A549 (cell line): ENCODE measurements around the gene TMEM60.

Source experiments
- JUN ChIP-seq, 2 experiments: fragments of >200 bp; sonication (Bioruptor Twin); formaldehyde crosslinking; IDR thresholded peaks; 2 replicates in 1 of 2; 3 replicates in 1 of 2; pipeline ENCODE4 v1.6.1; 2016 to 2017
- MAFK ChIP-seq: fragments of 450-650 bp; IDR thresholded peaks from 2 replicates; pipeline ENCODE4 v1.6.1; 2014; ENCODE audit not compliant: partially characterized antibody
- POLR2A ChIP-seq: IDR thresholded peaks from 2 replicates; pipeline ENCODE4 v1.6.1; 2012; ENCODE audit warnings: mild to moderate bottlenecking, low read length
- POLR2AphosphoS2 ChIP-seq: conservative IDR thresholded peaks from 2 replicates; pipeline ENCODE4 v1.6.1; 2012; ENCODE audit warnings: low read length, improper control_type of control experiment, inconsistent platforms
- RCOR1 ChIP-seq: fragments of 150-350 bp; IDR thresholded peaks from 2 replicates; pipeline ENCODE4 v1.6.1; 2014; ENCODE audit warnings: antibody characterized with exemption, low read length, low read depth
- SMC3 ChIP-seq: fragments of >200 bp; sonication (Bioruptor Twin); formaldehyde crosslinking; IDR thresholded peaks from 3 replicates; pipeline ENCODE4 v1.6.1; 2018; ENCODE audit warnings: inconsistent platforms
- TP53 ChIP-seq: fragments of 250-450 bp; sonication (Bioruptor Pico); IDR thresholded peaks from 2 replicates; pipeline ENCODE4 v1.5.0; 2021; ENCODE audit warnings: mild to moderate bottlenecking, moderate library complexity
- TF ChIP-seq, protein P1 (sequence below): fragments of >200 bp; sonication (Bioruptor Twin); formaldehyde crosslinking; IDR thresholded peaks from 3 replicates; pipeline ENCODE4 v1.5.1; 2016
- TF ChIP-seq, protein P2 (sequence below): fragments of 150-350 bp; IDR thresholded peaks from 2 replicates; pipeline ENCODE4 v1.6.1; 2014; ENCODE audit warnings: low read depth, mild to moderate bottlenecking, low read length
- TF ChIP-seq, protein P3 (sequence below): fragments of 200-600 bp; sonication (generic); IDR thresholded peaks from 2 replicates; pipeline ENCODE4 v1.6.1; 2016; ENCODE audit warnings: antibody characterized with exemption, mild to moderate bottlenecking, moderate library complexity
- TF ChIP-seq, protein P4 (sequence below): IDR thresholded peaks from 2 replicates; pipeline ENCODE4 v1.6.1; 2012; ENCODE audit warnings: low read depth, borderline replicate concordance

DNA sequence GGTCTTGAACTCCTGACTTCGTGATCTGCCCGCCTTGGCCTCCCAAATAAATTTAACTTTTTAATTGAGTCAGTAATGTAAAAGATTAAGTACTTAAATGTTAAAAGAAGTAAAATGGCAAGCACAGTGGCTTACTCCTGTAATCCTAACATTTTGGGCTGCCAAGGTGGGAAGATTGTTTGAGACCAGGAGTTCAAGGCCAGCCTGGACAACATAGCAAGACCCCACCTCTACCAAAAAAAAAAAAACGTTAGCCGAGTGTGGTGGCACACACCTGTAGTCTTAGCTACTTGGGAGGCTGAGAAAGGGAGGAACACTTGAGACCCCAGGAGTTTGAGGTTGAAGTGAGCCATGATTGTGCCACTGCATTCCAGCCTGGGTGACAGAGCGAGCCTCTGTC, 26.4 kb upstream of the TMEM60 start:
- TF ChIP-seq, protein P1, sequence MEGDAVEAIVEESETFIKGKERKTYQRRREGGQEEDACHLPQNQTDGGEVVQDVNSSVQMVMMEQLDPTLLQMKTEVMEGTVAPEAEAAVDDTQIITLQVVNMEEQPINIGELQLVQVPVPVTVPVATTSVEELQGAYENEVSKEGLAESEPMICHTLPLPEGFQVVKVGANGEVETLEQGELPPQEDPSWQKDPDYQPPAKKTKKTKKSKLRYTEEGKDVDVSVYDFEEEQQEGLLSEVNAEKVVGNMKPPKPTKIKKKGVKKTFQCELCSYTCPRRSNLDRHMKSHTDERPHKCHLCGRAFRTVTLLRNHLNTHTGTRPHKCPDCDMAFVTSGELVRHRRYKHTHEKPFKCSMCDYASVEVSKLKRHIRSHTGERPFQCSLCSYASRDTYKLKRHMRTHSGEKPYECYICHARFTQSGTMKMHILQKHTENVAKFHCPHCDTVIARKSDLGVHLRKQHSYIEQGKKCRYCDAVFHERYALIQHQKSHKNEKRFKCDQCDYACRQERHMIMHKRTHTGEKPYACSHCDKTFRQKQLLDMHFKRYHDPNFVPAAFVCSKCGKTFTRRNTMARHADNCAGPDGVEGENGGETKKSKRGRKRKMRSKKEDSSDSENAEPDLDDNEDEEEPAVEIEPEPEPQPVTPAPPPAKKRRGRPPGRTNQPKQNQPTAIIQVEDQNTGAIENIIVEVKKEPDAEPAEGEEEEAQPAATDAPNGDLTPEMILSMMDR: no peak
- no peak for TF ChIP-seq RCOR1
- TF ChIP-seq, protein P2, sequence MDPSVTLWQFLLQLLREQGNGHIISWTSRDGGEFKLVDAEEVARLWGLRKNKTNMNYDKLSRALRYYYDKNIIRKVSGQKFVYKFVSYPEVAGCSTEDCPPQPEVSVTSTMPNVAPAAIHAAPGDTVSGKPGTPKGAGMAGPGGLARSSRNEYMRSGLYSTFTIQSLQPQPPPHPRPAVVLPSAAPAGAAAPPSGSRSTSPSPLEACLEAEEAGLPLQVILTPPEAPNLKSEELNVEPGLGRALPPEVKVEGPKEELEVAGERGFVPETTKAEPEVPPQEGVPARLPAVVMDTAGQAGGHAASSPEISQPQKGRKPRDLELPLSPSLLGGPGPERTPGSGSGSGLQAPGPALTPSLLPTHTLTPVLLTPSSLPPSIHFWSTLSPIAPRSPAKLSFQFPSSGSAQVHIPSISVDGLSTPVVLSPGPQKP: no peak
- TF ChIP-seq SMC3: no peak
- TF ChIP-seq POLR2A: no peak
- TF ChIP-seq, protein P3, sequence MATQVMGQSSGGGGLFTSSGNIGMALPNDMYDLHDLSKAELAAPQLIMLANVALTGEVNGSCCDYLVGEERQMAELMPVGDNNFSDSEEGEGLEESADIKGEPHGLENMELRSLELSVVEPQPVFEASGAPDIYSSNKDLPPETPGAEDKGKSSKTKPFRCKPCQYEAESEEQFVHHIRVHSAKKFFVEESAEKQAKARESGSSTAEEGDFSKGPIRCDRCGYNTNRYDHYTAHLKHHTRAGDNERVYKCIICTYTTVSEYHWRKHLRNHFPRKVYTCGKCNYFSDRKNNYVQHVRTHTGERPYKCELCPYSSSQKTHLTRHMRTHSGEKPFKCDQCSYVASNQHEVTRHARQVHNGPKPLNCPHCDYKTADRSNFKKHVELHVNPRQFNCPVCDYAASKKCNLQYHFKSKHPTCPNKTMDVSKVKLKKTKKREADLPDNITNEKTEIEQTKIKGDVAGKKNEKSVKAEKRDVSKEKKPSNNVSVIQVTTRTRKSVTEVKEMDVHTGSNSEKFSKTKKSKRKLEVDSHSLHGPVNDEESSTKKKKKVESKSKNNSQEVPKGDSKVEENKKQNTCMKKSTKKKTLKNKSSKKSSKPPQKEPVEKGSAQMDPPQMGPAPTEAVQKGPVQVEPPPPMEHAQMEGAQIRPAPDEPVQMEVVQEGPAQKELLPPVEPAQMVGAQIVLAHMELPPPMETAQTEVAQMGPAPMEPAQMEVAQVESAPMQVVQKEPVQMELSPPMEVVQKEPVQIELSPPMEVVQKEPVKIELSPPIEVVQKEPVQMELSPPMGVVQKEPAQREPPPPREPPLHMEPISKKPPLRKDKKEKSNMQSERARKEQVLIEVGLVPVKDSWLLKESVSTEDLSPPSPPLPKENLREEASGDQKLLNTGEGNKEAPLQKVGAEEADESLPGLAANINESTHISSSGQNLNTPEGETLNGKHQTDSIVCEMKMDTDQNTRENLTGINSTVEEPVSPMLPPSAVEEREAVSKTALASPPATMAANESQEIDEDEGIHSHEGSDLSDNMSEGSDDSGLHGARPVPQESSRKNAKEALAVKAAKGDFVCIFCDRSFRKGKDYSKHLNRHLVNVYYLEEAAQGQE: no peak
- TF ChIP-seq MAFK: no peak
- no peak for TF ChIP-seq TP53 (CRISPR knock-in tag)
- TF ChIP-seq, protein P4, sequence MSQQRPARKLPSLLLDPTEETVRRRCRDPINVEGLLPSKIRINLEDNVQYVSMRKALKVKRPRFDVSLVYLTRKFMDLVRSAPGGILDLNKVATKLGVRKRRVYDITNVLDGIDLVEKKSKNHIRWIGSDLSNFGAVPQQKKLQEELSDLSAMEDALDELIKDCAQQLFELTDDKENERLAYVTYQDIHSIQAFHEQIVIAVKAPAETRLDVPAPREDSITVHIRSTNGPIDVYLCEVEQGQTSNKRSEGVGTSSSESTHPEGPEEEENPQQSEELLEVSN: no peak
- no peak for TF ChIP-seq JUN (IDR thresholded peaks at IDR 0.05)
- TF ChIP-seq POLR2AphosphoS2: no peak
